HUES48 (cell line): ENCODE results near the gene CEMIP.
"Not testable (repeated sequence)": the region's sequence is repeated elsewhere in the genome, so short reads cannot be mapped to it uniquely, and the experiment has no call there.

Experiments used
- H3K27ac ChIP-seq: one replicate; pipeline ENCODE4 v1.7.0; 2013; ENCODE audit warnings: low read depth, low read length, inconsistent platforms
- H3K27me3 ChIP-seq: 2 replicates; pipeline ENCODE4 v1.6.1; 2013; ENCODE audit warnings: mild to moderate bottlenecking, low read length; ENCODE audit not compliant: control insufficient read depth, insufficient read depth
- H3K36me3 ChIP-seq: 2 replicates; pipeline ENCODE4 v1.6.1; 2013; ENCODE audit warnings: low read length; ENCODE audit not compliant: control insufficient read depth, insufficient read depth
- H3K4me1 ChIP-seq: 2 replicates; pipeline ENCODE4 v1.6.1; 2013; ENCODE audit warnings: mild to moderate bottlenecking, low read length; ENCODE audit not compliant: control insufficient read depth, insufficient read depth
- H3K4me3 ChIP-seq: 2 replicates; pipeline ENCODE4 v1.5.1; 2013; ENCODE audit warnings: mild to moderate bottlenecking, low read depth, low read length
- H3K9ac ChIP-seq: 2 replicates; pipeline ENCODE4 v1.6.1; 2013; ENCODE audit warnings: mild to moderate bottlenecking, low read depth, low read length, moderate library complexity
- H3K9me3 ChIP-seq: 2 replicates; pipeline ENCODE4 v1.6.1; 2013; ENCODE audit warnings: low read length; ENCODE audit not compliant: control insufficient read depth, insufficient read depth

The CEMIP gene

DNA sequence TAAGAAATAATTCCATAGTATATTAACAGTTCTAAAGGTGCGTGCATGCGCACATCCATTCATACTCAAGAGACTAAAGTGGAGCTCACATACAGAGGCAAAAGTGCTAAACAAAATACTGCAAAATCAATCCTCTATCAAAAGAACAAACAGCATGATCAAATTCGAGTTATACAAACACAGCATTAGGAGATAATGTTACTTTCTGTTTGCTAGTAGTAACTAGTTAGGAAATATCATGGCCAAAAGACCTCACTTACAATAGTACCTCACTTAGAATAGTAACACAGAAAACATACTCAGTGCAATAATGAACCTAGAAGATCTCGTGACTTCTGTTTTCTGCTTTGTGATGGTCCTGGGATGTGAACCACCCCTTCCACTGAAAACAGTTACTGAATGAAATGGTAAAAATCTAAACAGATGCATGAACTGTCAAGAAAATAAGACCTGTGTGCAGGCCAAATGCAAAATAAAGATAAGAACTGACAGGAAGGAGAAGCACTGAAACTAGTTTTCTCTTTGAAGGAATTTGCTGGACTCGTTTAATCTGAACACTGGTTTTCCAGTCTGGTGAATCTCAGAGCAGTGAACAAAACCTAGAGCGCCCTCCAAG lies 20.9 kb upstream of the CEMIP start:
- Histone ChIP-seq H3K27ac (no peak overlapping the region), H3K9ac (no peak overlapping the region), H3K27me3 (no peaks in the 10 kb centered on the region), H3K36me3 (peaks cover 8% of the 10 kb centered on the region), H3K9me3 (no peaks in the 10 kb centered on the region; the same call in 1 of the 2 replicates), H3K4me3 (no peak overlapping the region), H3K4me1 (peaks cover 4% of the 10 kb centered on the region; the same call in 1 of the 2 replicates)

- peaks cover 1% of the 10 kb centered on the region; the same call in 1 of the 2 replicates for H3K4me1 ChIP-seq
- no peak overlapping the region for H3K27ac ChIP-seq
- H3K36me3 ChIP-seq: no peaks in the 10 kb centered on the region
- H3K27me3 ChIP-seq: no peaks in the 10 kb centered on the region
- no peak overlapping the region for H3K9ac ChIP-seq
- H3K4me3 ChIP-seq: no peak overlapping the region
- H3K9me3 ChIP-seq: no peaks in the 10 kb centered on the region; the same call in 1 of the 2 replicates
Observed at GRCh38 chr15:80760960-80761359, 18.2 kb upstream of the CEMIP start.

DNA sequence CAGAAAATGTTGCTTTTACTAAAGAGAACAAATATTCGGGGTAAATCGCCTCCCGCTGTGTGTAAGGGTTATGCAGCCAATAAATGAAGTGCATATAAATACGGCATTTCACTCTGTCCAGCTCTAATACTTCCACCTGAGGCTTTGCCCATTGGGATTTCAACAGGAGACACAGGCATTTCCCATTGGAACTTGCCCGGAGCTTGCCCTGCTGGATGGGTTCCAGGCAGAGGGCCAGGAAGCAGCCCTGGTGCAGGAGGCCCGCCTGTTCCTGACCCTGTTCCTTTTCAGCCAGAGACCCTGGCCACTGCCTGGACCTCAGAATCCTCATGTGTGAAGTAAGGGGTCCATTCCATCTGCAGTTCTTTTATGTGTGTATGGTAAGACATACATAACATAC lies 17.4 kb upstream of the CEMIP start:
- no peaks in the 10 kb centered on the region for H3K27me3 ChIP-seq
- H3K9ac ChIP-seq: no peak overlapping the region
- no peaks in the 10 kb centered on the region for H3K4me1 ChIP-seq
- H3K36me3 ChIP-seq: no peaks in the 10 kb centered on the region
- H3K9me3 ChIP-seq: no peaks in the 10 kb centered on the region; the same call in 1 of the 2 replicates
- no peak overlapping the region for H3K27ac ChIP-seq
- H3K4me3 ChIP-seq: no peak overlapping the region

- not testable (repeated sequence) for H3K27ac ChIP-seq, H3K36me3 ChIP-seq, H3K27me3 ChIP-seq, H3K4me1 ChIP-seq, H3K4me3 ChIP-seq, H3K9ac ChIP-seq, H3K9me3 ChIP-seq
Observed at GRCh38 chr15:80763235-80763634, 15.9 kb upstream of the CEMIP start.

DNA sequence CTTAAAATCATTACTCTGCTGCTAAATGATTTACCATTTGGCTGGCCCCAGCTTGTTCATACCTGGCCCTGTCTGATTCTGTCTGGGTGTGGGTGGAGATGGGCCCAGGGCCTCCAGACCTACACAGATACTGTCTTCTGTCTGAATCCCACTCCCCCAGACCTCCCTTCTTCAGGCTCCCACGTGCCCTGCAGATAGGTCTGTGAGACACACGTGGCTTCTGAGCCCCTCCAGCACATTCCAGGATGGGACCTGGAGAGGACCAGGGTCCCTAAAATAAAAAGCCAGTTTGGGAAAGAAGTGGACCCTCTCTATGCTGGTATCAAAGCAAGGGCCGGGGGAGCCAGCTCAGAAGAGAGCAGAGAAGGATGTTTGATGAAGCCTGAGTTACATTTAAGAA lies 14.6 kb upstream of the CEMIP start:
- Histone ChIP-seq H3K27ac (no peak overlapping the region), H3K27me3 (no peaks in the 10 kb centered on the region), H3K9ac (no peak overlapping the region), H3K4me3 (no peak overlapping the region), H3K36me3 (no peaks in the 10 kb centered on the region), H3K4me1 (no peaks in the 10 kb centered on the region), H3K9me3 (no peaks in the 10 kb centered on the region; the same call in 1 of the 2 replicates)

DNA sequence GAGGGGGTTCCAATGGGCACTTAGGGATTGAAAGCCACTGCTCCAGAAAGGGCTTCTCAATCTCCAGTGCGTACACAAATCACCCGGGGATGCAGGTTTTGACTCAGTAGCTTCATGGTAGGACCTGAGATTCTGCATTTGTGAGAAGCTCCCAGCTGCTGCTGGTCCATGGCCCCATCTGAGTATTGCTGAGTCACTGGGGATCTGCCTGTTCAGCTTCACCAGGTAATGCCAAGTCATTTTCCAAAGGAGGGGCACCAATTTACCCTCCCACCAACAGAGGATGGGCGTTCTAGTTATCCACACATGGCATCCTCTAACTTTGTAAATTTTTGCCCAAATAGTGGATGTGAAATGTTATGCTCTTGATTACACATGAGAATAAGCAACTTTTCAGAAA lies 12.9 kb upstream of the CEMIP start:
- no peak overlapping the region for H3K4me3 ChIP-seq

GRCh38 chr15:80768158-80768557 lies 11.0 kb upstream of the CEMIP start:
- H3K27ac ChIP-seq: no peak overlapping the region
- no peak overlapping the region for H3K9ac ChIP-seq
- no peaks in the 10 kb centered on the region for H3K36me3 ChIP-seq
- H3K27me3 ChIP-seq: no peaks in the 10 kb centered on the region
- H3K9me3 ChIP-seq: no peaks in the 10 kb centered on the region; the same call in 1 of the 2 replicates
- 0 out of 2 replicates have a peak, but pooled peaks cover 2% of the 10 kb centered on the region for H3K4me1 ChIP-seq
- no peak overlapping the region for H3K4me3 ChIP-seq

More for the DNA sequence above, 12.9 kb upstream of the CEMIP start:
- no peaks in the 10 kb centered on the region for H3K36me3 ChIP-seq
- no peak overlapping the region for H3K9ac ChIP-seq
- no peak overlapping the region for H3K27ac ChIP-seq
- no peaks in the 10 kb centered on the region; the same call in 1 of the 2 replicates for H3K9me3 ChIP-seq
- no peaks in the 10 kb centered on the region for H3K27me3 ChIP-seq
- H3K4me1 ChIP-seq: no peaks in the 10 kb centered on the region

DNA sequence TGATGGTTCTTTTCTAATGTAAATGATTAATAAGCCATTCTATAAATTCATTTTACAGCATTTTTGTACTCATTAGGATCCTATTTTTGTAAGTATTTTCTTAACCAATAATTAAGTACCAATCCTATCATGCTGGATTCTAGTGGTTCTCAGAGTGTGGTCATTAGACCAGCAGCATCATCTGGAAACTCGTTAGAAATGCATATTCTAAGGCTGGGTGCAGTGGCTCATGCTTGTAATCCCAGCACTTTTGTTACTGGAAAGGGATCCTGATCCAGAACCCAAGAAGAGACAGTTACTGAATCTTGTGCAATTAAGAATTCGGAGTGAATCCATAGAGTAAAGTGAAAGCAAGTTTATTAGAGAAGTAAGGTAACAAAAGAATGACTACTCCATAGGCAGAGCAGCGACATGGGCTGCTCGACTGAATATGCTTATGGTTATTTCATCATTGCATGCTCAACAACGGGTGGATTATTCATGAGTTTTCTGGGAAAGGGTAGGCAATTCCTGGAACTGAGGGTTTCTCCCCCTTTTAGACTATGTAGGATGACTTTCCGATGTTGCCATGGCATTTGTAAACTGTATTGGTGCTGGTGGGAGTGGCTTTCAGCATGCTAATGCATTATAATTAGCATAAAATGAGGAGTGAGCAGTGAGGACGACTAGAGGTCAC lies 9.9 kb upstream of the CEMIP start:
- no peaks in the 10 kb centered on the region for H3K36me3 ChIP-seq
- H3K27me3 ChIP-seq: no peaks in the 10 kb centered on the region
- H3K4me3 ChIP-seq: no peak overlapping the region
- no peaks in the 10 kb centered on the region for H3K9me3 ChIP-seq
- H3K4me1 ChIP-seq: 0 out of 2 replicates have a peak, but pooled peaks cover 3% of the 10 kb centered on the region
- no peak overlapping the region for H3K9ac ChIP-seq
- H3K27ac ChIP-seq: no peak overlapping the region

- H3K27me3 ChIP-seq: no peaks in the 10 kb centered on the region
- H3K9ac ChIP-seq: no peak overlapping the region
- no peak overlapping the region for H3K27ac ChIP-seq
- no peaks in the 10 kb centered on the region for H3K9me3 ChIP-seq
- no peak overlapping the region for H3K4me3 ChIP-seq
- no peaks in the 10 kb centered on the region for H3K36me3 ChIP-seq
- 0 out of 2 replicates have a peak, but pooled peaks cover 3% of the 10 kb centered on the region for H3K4me1 ChIP-seq
Observed at GRCh38 chr15:80769829-80770705, 9.1 kb upstream of the CEMIP start.

DNA sequence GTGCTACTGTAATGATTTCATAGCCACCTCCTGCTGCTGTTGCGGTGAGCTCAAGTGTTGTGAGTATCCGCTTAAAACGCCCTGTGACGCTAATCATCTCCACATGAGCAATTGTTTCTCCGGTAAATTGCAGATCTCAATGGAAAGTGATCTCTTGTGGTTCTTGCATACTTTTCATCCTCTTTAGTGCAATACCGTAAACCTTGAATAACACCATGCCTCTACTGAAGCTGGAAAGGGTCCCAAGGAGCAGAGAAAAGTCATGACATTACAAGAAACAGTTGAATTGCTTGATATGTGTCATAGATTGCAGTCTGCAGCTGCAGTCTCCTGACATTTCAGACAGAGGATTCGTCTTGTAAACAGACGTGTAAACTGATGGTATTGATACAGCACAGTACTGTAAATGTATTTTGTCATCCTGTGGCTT lies 6.0 kb upstream of the CEMIP start:
- H3K4me3 ChIP-seq: no peak overlapping the region
- H3K4me1 ChIP-seq: 0 out of 2 replicates have a peak, but pooled peaks cover 3% of the 10 kb centered on the region
- H3K9ac ChIP-seq: no peak overlapping the region
- no peaks in the 10 kb centered on the region for H3K36me3 ChIP-seq
- H3K27ac ChIP-seq: no peak overlapping the region
- peaks cover 10% of the 10 kb centered on the region for H3K27me3 ChIP-seq
- no peaks in the 10 kb centered on the region for H3K9me3 ChIP-seq
